ENCODE measurements around the gene MTMR12.

The MTMR12 gene

DNA sequence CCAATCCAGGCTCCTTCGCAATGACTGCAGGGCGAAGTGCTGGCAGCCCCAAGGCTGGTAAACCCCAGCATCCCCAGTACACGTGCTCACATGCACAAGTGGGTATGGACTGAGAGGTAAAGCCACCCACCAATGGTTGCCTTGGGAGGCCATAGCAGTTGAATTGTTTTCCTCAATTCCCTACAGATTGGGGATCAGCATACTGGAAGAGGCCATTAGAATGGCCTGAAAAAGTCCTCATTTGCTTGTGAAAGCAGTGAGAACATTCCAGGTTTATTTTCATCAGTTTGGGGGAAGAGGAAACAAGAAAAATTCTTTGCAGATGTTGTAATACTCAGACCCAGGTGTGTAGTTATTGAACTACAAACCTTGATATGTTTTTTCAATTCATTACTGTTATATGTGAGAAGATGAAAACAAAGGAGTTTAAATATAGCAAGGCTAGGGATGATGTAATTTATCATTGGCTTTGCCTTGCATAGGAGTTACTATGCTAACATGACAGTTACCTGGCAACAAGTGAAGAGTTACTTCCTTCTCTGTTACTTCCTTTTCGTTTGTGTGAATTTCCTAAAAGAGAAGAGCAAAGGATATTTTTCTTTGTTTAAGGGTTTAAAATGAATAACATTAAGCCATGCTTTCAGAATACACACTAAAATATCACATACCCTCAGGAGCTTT is 36.4 kb downstream of the MTMR12 start:
- FAIRE-seq = no peak
- DNase-seq (ENCODE audit: low spot score) = no peak

DNA sequence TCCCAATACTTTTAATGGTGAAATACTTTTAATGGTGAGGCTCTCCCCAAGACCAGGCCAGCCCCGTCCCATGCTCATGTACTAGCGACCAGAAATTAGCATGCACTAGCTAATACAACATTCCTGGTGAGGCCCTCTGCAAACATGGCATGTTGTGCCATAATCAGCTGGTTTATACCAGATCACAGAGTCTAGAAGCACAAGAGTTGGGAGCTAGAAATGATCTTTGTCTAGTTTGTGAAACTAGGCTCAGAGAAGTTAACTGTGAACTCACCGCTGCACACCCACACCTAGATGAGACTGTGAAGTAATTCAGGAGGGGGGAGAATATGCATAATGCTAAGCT is 37.4 kb downstream of the MTMR12 start:
- FAIRE-seq (no peak), DNase-seq (ENCODE audit: low spot score) (no peak)

GRCh38 chr5:32274548-32275395 is 38.0 kb downstream of the MTMR12 start:
- FAIRE-seq (no peak), DNase-seq (ENCODE audit: low spot score) (no peak)

- DNase-seq (ENCODE audit: low spot score) (no peak), FAIRE-seq (no peak)
These were observed 38.9 kb downstream of the MTMR12 start for GRCh38 chr5:32273821-32274220.

DNA sequence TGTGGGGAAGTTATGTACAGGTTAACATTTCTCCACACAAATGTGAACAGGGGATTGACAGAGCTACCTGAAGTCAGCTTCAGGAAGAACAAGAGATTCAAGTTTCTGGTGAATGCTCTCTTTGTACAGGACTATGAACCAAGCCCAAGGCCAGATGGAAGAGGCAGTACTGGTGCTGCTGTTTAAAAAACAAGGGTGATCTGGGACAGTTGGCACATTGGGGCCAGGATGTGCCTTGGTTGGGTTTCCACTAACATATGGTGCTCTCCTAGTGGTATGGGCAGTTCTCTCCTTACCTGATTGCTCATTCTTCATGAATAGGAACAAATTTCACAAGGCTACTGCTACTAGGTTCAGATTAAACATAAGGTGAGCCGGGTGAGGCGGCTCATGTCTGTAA is 40.0 kb downstream of the MTMR12 start:
- FAIRE-seq (no peak), DNase-seq (ENCODE audit: low spot score) (no peak)

DNA sequence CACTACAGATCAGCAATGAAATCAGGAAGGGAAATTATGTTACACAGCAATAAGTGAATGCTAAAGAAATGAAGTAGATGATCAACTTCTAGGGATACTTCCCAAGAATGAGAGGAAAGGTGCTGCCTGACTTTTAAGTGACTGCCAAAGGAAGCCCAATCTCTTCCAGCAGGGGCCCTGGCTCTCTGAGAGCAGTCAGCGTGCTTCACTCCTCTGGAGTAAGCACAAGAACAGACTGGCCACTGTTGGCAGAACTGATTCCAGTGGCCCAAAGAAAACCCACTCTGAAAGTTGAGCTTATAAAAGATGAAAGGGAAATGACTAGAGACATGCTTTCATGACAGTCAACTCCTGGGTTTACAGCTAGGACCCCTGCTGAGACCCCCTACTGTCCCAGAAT is 41.8 kb downstream of the MTMR12 start:
- no peak for FAIRE-seq
- DNase-seq (ENCODE audit: low spot score) = no peak

- no peak for FAIRE-seq
- DNase-seq (ENCODE audit: low spot score) = no peak
These were observed 42.6 kb downstream of the MTMR12 start for GRCh38 chr5:32270178-32270577.

GRCh38 chr5:32265902-32266301 is 46.8 kb downstream of the MTMR12 start:
- FAIRE-seq (no peak), DNase-seq (ENCODE audit: low spot score) (no peak)

- no peak for DNase-seq (ENCODE audit: low spot score)
- no peak for FAIRE-seq
These were observed 47.7 kb downstream of the MTMR12 start for GRCh38 chr5:32264957-32265572.

- DNase-seq (ENCODE audit: low spot score) = no peak
These were observed 49.1 kb downstream of the MTMR12 start for GRCh38 chr5:32263684-32264083.

DNA sequence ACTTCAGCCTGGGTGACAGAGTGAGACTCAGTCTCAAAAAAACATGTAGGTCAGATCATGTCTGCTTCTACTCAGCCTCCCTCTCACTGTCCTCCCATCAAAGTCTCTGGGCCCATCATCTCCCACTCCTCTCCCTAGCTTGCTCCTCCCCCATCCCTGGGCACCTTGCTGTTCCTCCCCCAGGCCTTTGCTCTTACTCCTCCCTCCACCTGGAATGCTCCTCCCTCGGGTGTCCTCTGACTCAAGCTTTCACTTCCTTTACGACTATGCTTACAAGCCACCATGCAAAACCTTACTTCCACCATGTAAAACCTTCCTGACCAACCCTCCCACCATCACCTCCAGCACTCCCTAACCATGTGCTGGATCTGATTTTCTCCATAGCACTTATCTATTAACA is 51.5 kb downstream of the MTMR12 start:
- FAIRE-seq = no peak
- no peak for DNase-seq (ENCODE audit: low spot score)

More at GRCh38 chr5:32263684-32264083, 49.1 kb downstream of the MTMR12 start:
- FAIRE-seq = no peak

GRCh38 chr5:32259033-32259432 is 53.7 kb downstream of the MTMR12 start:
- DNase-seq (ENCODE audit: low spot score) = no peak
- FAIRE-seq = no peak

GRCh38 chr5:32258424-32258823 is 54.3 kb downstream of the MTMR12 start:
- FAIRE-seq = no peak

GRCh38 chr5:32255540-32255900 is 57.2 kb downstream of the MTMR12 start:
- FAIRE-seq = no peak
- DNase-seq (ENCODE audit: low spot score) = no peak

More at GRCh38 chr5:32258424-32258823, 54.3 kb downstream of the MTMR12 start:
- DNase-seq (ENCODE audit: low spot score) = no peak

DNA sequence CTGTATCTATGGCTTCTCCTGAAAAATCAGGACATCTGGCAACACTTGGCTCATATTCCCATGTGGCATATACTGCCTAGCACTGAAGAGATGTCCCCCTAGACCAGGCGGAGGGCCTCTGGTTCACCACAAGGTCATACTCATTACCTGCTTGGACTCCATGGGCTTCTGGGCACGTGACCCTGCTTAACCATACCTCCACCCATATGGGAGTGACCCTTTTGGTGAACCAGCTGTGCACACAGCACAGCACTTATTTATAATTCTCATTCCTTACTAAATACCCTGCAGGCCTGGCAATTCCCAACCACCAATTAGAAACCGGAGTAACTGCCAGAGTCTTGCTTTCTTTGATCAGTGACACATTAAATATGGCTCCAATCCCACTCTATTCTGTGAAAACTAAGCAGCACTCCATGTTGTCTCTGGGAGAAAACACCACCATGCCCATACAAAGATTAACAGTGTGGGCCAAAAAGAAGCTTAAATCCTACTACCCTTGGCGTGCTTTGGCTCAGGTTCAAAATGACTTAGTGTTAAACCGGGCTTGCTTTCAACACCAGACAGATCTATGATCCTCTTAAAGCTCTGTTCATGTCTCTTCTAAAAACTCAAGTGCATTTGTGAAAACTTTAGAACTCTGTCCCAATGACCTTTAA is 57.7 kb downstream of the MTMR12 start:
- DNase-seq (ENCODE audit: low spot score) = no peak
- FAIRE-seq = no peak

DNA sequence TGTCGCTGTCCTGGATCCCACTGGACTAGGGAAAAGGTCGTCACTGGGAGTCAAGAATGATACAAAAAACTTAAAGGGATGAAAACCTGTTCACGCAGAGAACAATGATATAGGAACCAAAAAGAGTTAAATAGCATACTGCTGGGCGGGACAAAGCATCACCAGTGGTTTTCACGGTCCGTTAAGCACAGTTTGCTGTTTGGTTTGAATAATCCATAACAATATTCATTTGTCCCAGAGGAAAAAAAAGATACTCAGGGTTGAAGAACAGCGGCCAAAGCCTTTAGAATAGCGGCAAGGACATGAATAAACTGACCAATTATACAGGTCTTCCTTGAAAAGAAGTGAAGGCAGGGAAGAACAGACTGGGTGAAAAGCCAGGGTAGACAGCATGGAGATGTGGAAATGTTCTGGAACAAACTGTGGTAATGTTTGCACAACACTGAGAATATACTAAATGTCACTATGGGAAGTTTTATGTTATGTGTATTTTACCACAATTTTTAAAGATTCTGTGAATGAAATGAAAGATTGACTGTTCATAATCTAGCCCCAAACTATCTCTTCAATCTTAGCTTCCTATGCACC is 60.8 kb downstream of the MTMR12 start:
- FAIRE-seq (no peak), DNase-seq (ENCODE audit: low spot score) (no peak)

GRCh38 chr5:32249668-32250067 is 63.1 kb downstream of the MTMR12 start:
- DNase-seq (ENCODE audit: low spot score) = no peak
- FAIRE-seq = no peak

DNA sequence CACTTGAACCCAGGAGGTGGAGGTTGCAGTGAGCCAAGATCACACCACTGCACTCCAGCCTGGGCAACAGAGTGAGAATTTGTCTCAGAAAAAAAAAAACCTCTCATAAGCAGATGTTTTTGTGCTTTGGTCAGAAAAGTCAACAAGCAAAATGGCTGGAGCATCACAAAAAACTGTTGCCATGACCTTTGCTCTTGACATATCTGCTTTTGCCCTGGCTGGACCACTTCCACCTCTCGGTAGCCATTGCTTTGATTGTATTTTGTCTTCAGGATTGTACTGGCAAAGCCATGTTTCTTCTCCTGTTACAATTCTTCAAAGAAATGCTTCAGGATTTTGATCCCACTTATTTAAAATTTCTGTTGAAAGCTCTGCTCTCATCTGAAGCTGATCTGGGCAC is 67.0 kb downstream of the MTMR12 start:
- DNase-seq (ENCODE audit: low spot score) (no peak), FAIRE-seq (no peak)

DNA sequence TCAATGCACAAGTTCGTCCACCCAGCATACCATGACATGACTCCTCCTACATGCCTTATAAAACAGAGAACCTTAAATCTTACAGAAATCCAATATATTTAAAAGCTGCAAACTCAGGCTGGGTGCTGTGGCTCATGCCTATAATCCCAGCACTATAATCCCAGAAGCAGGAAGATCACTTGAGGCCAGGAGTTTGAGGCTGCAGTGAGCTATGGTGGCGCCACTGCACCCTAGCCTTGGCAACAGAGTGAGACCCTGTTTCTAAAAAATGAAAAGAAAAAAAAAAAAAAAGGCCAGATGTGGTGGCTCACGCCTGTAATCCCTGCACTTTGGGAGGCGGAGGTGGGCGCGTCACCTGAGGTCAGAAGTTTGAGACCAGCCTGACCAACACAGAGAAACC is 68.7 kb downstream of the MTMR12 start:
- FAIRE-seq (no peak), DNase-seq (ENCODE audit: low spot score) (no peak)

DNA sequence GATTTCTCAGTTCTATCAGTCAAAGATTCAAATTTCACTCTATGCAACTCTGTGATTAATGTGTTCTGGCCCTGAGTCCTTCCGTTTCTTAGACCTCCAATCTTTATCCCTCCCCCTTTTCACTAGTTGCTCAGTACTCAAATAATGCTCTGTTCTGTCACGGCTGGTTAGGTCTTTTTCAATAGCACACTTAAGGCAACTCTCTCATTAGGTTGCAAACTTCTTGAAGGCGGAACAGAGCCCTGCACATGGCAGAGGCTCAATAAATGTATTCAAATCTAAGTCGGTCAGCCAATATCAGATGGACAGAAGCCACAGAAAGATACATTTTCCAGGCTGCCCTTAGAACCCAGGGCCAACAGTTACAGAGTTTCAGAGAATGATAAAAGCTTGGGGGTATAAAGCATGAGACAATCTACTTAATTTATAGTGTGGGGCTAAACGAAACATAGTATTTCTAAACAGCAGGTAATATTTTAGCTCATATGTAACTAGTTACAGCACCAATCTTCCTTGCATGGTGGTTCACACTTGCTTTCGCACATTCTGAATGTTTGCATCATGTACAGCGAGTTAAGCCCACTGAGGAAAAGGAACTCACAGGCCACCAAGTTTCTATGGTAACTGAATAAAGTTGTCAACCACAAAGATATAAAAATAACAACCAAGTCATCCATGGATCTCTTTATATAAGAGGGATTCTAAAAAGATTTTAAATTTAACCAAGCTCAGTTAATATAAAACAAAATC is 71.5 kb downstream of the MTMR12 start:
- FAIRE-seq = no peak

DNA sequence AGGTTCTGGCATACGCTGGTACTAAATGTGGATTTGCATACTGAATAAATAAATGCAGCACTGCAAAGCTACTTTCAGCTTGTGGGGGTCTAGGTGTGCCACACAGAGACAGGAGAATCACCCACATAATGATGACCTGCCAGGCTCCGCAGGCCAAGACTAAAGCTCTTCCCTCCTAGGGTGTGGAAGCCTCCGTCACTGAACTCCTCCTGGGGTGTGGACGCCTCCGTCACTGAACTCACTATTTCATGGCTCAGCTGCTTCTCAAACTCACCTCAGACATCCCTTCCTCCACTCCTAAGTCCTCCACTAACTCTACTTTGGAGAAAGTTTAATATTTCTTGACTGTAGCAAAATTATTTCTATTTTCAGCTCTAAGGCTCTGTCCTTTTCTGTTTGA is 73.4 kb downstream of the MTMR12 start:
- FAIRE-seq (no peak), DNase-seq (ENCODE audit: low spot score) (no peak)

More for the DNA sequence above, 71.5 kb downstream of the MTMR12 start:
- no peak for DNase-seq (ENCODE audit: low spot score)

Measured in urothelium cell line (cell line).